Rectal smooth muscle tissue (tissue), 1 donor: ENCODE data around the gene TBC1D22B.

ENCODE experiments used
- H3K27ac ChIP-seq: one replicate; pipeline ENCODE4 v1.7.0; 2013; ENCODE audit warnings: low read depth, low read length, inconsistent platforms
- H3K27me3 ChIP-seq: one replicate; pipeline ENCODE4 v1.7.0; 2013; ENCODE audit warnings: low read length; ENCODE audit not compliant: control insufficient read depth, insufficient read depth
- H3K36me3 ChIP-seq: one replicate; pipeline ENCODE4 v1.7.0; 2013; ENCODE audit warnings: low read length; ENCODE audit not compliant: control insufficient read depth, insufficient read depth
- H3K4me1 ChIP-seq: one replicate; pipeline ENCODE4 v1.7.0; 2013; ENCODE audit warnings: low read length; ENCODE audit not compliant: control insufficient read depth, insufficient read depth
- H3K4me3 ChIP-seq: one replicate; pipeline ENCODE4 v1.7.0; 2013; ENCODE audit warnings: low read length
- H3K9ac ChIP-seq: one replicate; pipeline ENCODE4 v1.7.0; 2013; ENCODE audit warnings: low read length

Gene TBC1D22B

GRCh38 chr6:37243131-37243815, 14.3 kb upstream of the TBC1D22B start:
- H3K27me3 ChIP-seq, result no peaks in the 10 kb centered on the region
- peak overlapping the region; percentile 60 for H3K27ac ChIP-seq
- no peak overlapping the region for H3K9ac ChIP-seq
- no peak overlapping the region for H3K4me3 ChIP-seq
- H3K4me1 ChIP-seq, result peaks cover 15% of the 10 kb centered on the region
- H3K36me3 ChIP-seq, result no peaks in the 10 kb centered on the region

- H3K27ac ChIP-seq, result peak overlapping the region; percentile 72
- H3K36me3 ChIP-seq, result no peaks in the 10 kb centered on the region
- no peaks in the 10 kb centered on the region for H3K27me3 ChIP-seq
- H3K9ac ChIP-seq, result no peak overlapping the region
- no peak overlapping the region for H3K4me3 ChIP-seq
- H3K4me1 ChIP-seq, result peaks cover 15% of the 10 kb centered on the region
Measured at GRCh38 chr6:37243816-37244370, 13.7 kb upstream of the TBC1D22B start.

GRCh38 chr6:37244430-37245310, 12.9 kb upstream of the TBC1D22B start:
- Histone ChIP-seq H3K27ac (peak overlapping the region; percentile 72), H3K9ac (no peak overlapping the region), H3K36me3 (no peaks in the 10 kb centered on the region), H3K4me3 (no peak overlapping the region), H3K4me1 (peaks cover 15% of the 10 kb centered on the region), H3K27me3 (no peaks in the 10 kb centered on the region)

- H3K36me3 ChIP-seq, result no peaks in the 10 kb centered on the region
- no peak overlapping the region for H3K4me3 ChIP-seq
- peaks cover 2% of the 10 kb centered on the region for H3K27me3 ChIP-seq
- H3K9ac ChIP-seq, result no peak overlapping the region
- H3K4me1 ChIP-seq, result no peaks in the 10 kb centered on the region
- H3K27ac ChIP-seq, result no peak overlapping the region
Measured at GRCh38 chr6:37251211-37251780, 6.3 kb upstream of the TBC1D22B start.

GRCh38 chr6:37253486-37254007, 4.0 kb upstream of the TBC1D22B start:
- Histone ChIP-seq H3K27me3 (peaks cover 2% of the 10 kb centered on the region), H3K4me1 (peaks cover 8% of the 10 kb centered on the region), H3K9ac (no peak overlapping the region), H3K36me3 (no peaks in the 10 kb centered on the region), H3K27ac (no peak overlapping the region), H3K4me3 (no peak overlapping the region)

DNA sequence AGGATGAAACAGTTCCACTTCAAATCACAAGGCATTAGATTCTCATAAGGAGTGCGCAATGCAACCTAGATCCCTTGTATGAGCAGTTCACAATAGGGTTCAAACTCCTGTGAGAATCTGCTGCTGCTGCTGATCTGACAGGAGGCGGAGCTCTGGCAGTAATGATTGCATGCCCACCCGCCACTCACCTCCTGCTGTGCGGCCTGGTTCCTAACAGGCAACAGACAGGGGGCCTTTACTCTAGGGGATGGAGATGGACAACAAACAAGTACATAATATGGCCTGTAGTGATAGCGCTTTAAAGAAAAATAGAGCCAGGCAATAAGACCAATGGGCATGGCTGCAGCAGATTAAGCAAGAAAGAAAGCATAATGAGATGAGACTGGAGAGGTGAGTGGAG, 2.7 kb upstream of the TBC1D22B start:
- no peak overlapping the region for H3K4me3 ChIP-seq
- H3K4me1 ChIP-seq, result peaks cover 9% of the 10 kb centered on the region
- H3K9ac ChIP-seq, result no peak overlapping the region
- no peaks in the 10 kb centered on the region for H3K36me3 ChIP-seq
- peaks cover 2% of the 10 kb centered on the region for H3K27me3 ChIP-seq
- H3K27ac ChIP-seq, result no peak overlapping the region

DNA sequence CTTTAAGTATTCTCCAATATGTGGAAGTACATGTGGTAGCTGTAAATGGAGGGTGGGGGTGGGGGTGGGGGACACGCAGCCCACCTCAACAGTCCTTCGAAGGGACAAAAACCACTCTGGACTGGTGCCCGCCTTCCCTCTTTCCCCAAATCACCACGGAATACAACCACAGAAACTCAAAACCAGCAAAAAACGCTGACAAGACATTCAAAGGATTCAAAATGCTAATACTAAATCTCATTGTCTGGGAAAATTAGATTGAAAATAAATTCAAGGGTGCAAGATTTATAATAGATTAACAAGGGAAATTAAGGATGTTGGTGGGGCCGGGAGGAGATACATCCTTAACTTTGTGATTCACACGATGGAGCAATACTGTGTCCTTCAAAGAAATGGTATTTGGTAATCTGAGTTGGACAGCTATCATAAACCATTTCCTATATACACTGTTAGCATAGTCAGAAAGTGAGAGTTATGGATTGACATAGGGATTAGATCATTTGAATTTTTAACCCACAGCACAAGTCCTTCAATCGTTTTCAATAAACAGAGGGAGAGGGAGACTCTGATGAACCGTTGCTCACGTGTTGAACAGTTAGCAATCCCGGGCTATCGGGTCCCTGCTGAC, 766 bp upstream of the TBC1D22B start:
- Histone ChIP-seq H3K27ac (no peak overlapping the region), H3K27me3 (peaks cover 2% of the 10 kb centered on the region), H3K9ac (no peak overlapping the region), H3K4me1 (peaks cover 9% of the 10 kb centered on the region), H3K4me3 (peak overlapping the region; percentile 89), H3K36me3 (no peaks in the 10 kb centered on the region)

GRCh38 chr6:37257320-37257633, 295 bp upstream of the TBC1D22B start:
- Histone ChIP-seq H3K27me3 (peaks cover 2% of the 10 kb centered on the region), H3K4me1 (peaks cover 9% of the 10 kb centered on the region), H3K36me3 (no peaks in the 10 kb centered on the region), H3K27ac (no peak overlapping the region), H3K4me3 (peak overlapping the region; percentile 89), H3K9ac (no peak overlapping the region)

DNA sequence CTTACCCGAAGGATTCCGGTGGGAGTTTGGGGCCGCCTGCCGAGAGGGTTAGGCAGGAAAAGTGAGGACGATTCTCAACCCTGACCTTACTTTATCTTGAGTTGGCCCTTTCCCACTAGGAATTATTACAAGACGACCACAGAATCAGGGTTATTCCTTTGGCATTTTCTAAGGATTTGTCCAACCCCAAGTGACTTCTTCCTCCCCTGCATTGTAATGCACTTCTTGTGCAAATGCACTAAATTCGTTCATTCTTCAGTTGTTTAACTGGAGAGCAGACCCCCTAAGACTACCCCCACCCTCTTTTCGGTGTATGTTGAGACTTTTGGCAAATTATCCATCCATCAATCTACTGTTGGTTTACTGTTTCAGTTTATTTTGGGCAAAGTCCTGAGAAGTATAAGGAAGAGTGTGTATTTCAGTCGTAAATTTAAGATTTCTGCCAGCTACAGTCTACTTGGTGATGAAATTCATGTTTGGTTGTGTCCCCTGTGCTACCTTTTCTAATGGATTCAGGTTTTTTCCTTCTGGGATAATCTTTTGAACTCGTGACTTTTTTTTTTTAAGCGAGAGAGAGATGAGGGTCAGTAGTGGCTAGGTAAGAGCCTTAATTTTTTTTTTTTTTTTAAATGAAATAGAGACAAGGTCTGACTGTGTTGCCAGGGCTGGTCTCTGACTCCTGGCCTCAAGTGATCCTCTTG, 983 bp downstream of the TBC1D22B start:
- Histone ChIP-seq H3K9ac (peak overlapping the region; percentile 97), H3K36me3 (no peaks in the 10 kb centered on the region), H3K27me3 (peaks cover 2% of the 10 kb centered on the region), H3K4me3 (peak overlapping the region; percentile 89), H3K4me1 (peaks cover 9% of the 10 kb centered on the region), H3K27ac (peak overlapping the region; percentile 69)

DNA sequence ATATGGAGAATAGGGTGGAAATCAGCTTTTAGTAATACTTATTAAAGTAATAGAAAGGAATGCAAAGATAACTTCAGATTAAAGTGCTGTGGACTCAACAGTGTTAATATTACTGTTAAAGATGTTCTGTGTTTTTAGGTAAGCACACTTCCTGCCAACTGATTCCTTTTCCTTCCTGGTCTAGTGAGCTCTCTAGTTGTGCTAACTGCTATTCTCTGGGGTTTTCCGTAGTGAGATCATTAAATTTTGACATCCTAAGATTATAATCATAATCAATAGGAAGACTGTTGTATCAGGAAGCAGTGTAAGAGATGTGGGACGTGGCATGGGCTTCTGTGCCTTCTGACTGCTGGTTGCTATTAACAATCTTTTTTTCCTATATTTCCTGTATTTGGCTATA, 1.6 kb downstream of the TBC1D22B start:
- no peak overlapping the region for H3K9ac ChIP-seq
- no peak overlapping the region for H3K4me3 ChIP-seq

DNA sequence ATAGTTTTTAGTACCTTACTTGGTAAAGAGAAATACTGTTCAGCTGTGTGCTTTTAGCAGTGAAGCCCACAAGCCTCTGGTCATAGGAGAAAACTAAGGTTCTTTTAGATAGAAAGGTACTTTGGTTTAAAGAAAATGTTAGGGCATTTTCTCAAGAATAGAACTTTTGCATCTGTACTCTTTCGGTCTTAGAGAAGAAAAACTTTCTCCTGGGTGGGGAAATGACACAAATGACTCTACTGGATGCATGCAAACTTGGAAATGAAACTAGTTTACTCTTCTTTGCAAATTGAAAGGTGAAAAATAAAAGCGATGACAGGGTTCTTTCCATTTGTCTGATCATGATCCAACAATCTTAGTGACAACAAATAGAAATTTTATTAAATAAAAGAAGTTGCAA, 2.5 kb downstream of the TBC1D22B start:
- peaks cover 9% of the 10 kb centered on the region for H3K4me1 ChIP-seq
- no peak overlapping the region for H3K4me3 ChIP-seq
- H3K9ac ChIP-seq, result no peak overlapping the region
- H3K36me3 ChIP-seq, result no peaks in the 10 kb centered on the region
- H3K27me3 ChIP-seq, result no peaks in the 10 kb centered on the region
- H3K27ac ChIP-seq, result no peak overlapping the region

More for the DNA sequence above, 1.6 kb downstream of the TBC1D22B start:
- H3K27me3 ChIP-seq, result peaks cover 2% of the 10 kb centered on the region
- peaks cover 9% of the 10 kb centered on the region for H3K4me1 ChIP-seq
- no peak overlapping the region for H3K27ac ChIP-seq
- no peaks in the 10 kb centered on the region for H3K36me3 ChIP-seq
